ENCODE data around the gene IRX2. TPM values are rescaled to one million over a fixed set of nuclear protein-coding genes. Genes with fewer than 3 reads are reported as not detected.

Gene IRX2
- total RNA-seq, 1 donor from 2014 or later, result 3.7 TPM

- peaks cover 1% of the 10 kb centered on the region for H3K4me1 ChIP-seq
- no peaks in the 10 kb centered on the region for H3K27me3 ChIP-seq
- TF ChIP-seq POLR2AphosphoS5 (IDR thresholded peaks at IDR 0.05; ENCODE audit: insufficient read depth in 1 of 2, low read depth in 1 of 2) (no peak), CTCF (IDR thresholded peaks at IDR 0.05) (no peak), POLR2A (IDR thresholded peaks at IDR 0.05) (no peak)
- intact Hi-C loops (cut with DNase I), result no loop called here
- H3K4me3 ChIP-seq, result no peak overlapping the region
- no peak for DNase-seq (ENCODE audit: extremely low spot score in 2 of 2)
- H3K36me3 ChIP-seq, result no peaks in the 10 kb centered on the region
- H3K27ac ChIP-seq, result no peak overlapping the region
- H3K9me3 ChIP-seq, result no peaks in the 10 kb centered on the region
Measured at GRCh38 chr5:2761921-2762488, 10.5 kb upstream of the IRX2 start.

- Histone ChIP-seq H3K4me3 (no peak overlapping the region), H3K4me1 (peaks cover 22% of the 10 kb centered on the region), H3K27ac (no peak overlapping the region), H3K36me3 (no peaks in the 10 kb centered on the region), H3K9me3 (no peaks in the 10 kb centered on the region), H3K27me3 (no peaks in the 10 kb centered on the region)
- no peak for DNase-seq (ENCODE audit: extremely low spot score in 2 of 2)
- TF ChIP-seq POLR2AphosphoS5 (IDR thresholded peaks at IDR 0.05; ENCODE audit: insufficient read depth in 1 of 2, low read depth in 1 of 2), result no peak
- no peak for TF ChIP-seq POLR2A (IDR thresholded peaks at IDR 0.05)
- no peak for TF ChIP-seq CTCF (IDR thresholded peaks at IDR 0.05)
- intact Hi-C loops (cut with DNase I), result no loop called here
Measured at GRCh38 chr5:2759696-2760461, 8.4 kb upstream of the IRX2 start.

DNA sequence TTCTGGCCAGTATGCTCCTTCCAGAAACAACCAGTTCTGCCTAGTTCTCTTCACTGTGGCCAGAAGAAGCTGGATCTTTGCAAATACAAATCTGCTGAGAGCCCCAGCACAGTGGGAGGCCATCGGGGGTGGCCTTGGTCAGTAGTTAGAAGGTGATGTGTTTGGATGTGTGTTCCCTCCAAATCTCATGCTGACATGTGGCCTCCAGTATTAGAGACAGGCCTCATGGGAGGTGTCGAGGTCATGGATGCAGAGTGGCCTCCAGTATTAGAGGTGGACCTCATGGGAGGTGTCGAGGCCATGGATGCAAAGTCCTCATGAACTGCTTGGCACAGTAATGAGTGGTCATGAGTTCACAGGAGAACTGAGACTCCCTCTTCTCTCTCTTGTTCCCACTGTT lies 7.6 kb upstream of the IRX2 start:
- intact Hi-C loops (cut with DNase I), result no loop called here
- H3K9me3 ChIP-seq, result no peaks in the 10 kb centered on the region
- H3K27me3 ChIP-seq, result no peaks in the 10 kb centered on the region
- TF ChIP-seq POLR2AphosphoS5 (IDR thresholded peaks at IDR 0.05; ENCODE audit: insufficient read depth in 1 of 2, low read depth in 1 of 2) (no peak), CTCF (IDR thresholded peaks at IDR 0.05) (no peak), POLR2A (IDR thresholded peaks at IDR 0.05) (no peak)
- no peak overlapping the region for H3K4me3 ChIP-seq
- DNase-seq (ENCODE audit: extremely low spot score in 2 of 2), result no peak
- H3K4me1 ChIP-seq, result peaks cover 28% of the 10 kb centered on the region
- H3K36me3 ChIP-seq, result no peaks in the 10 kb centered on the region
- no peak overlapping the region for H3K27ac ChIP-seq

- Histone ChIP-seq H3K27me3 (no peaks in the 10 kb centered on the region), H3K4me3 (no peak overlapping the region), H3K27ac (no peak overlapping the region), H3K9me3 (no peaks in the 10 kb centered on the region), H3K36me3 (no peaks in the 10 kb centered on the region), H3K4me1 (peaks cover 28% of the 10 kb centered on the region)
- intact Hi-C loops (cut with DNase I), result no loop called here
- DNase-seq (ENCODE audit: extremely low spot score in 2 of 2), result no peak
- no peak for TF ChIP-seq POLR2AphosphoS5 (IDR thresholded peaks at IDR 0.05; ENCODE audit: insufficient read depth in 1 of 2, low read depth in 1 of 2)
- no peak for TF ChIP-seq POLR2A (IDR thresholded peaks at IDR 0.05)
- TF ChIP-seq CTCF (IDR thresholded peaks at IDR 0.05), result no peak
Measured at GRCh38 chr5:2758632-2759031, 7.2 kb upstream of the IRX2 start.

Measured in vagina (tissue), 2 donors.